Left lung (tissue), 14 donors: Measurements from ENCODE around the gene HTR3E. TPM values are rescaled to one million over a fixed set of nuclear protein-coding genes. Genes with fewer than 3 reads are reported as not detected.

Experiments used
- ATAC-seq: fragments of 200-7000 bp; cut with Tn5 transposase; one replicate; pipeline ENCODE4 v1.9.1; 2020; ENCODE audit warnings: moderate library complexity
- DNase-seq, 4 donors: peaks; one replicate each; pipeline ENCODE4 v3.0.0-alpha.2; 2013 to 2020
- H3K27ac ChIP-seq, 2 donors: fragments of 200-600 bp; sonication (generic) in 1 of 2; one replicate each; pipeline versions ENCODE4 v1.5.0 to v1.8.0; 2020 to 2021
- H3K27me3 ChIP-seq, 2 donors: fragments of 200-600 bp; sonication (generic) in 1 of 2; one replicate each; pipeline versions ENCODE4 v1.5.0 to v1.8.0; 2020 to 2021
- H3K36me3 ChIP-seq, 2 donors: fragments of 200-600 bp; sonication (generic) in 1 of 2; one replicate each; pipeline versions ENCODE4 v1.5.0 to v1.8.0; 2020 to 2021
- H3K4me1 ChIP-seq, 2 donors: fragments of 200-600 bp; one replicate each; pipeline ENCODE4 v1.8.0; 2021
- H3K4me3 ChIP-seq, 2 donors: fragments of 200-600 bp; sonication (generic) in 1 of 2; one replicate each; pipeline versions ENCODE4 v1.5.0 to v1.8.0; 2020 to 2021; ENCODE audit warnings: mild to moderate bottlenecking in 1 of 2
- H3K9me3 ChIP-seq, 2 donors: fragments of 200-600 bp; sonication (generic) in 1 of 2; one replicate each; pipeline versions ENCODE4 v1.5.0 to v1.8.0; 2020 to 2021
- CTCF ChIP-seq, 2 donors: fragments of 200-600 bp; sonication (generic) in 1 of 2; IDR thresholded peaks; one replicate each; pipeline versions ENCODE4 v1.5.0 to v1.8.0; 2021; ENCODE audit warnings: antibody characterized with exemption in 2 of 2
- intact Hi-C, 2 donors: fragments of 100-400 bp; cut with DNase I; formaldehyde crosslinking; loops; one replicate each; pipeline versions ENCODE4 v1.11.2 to v1.14.2; 2022
- long read RNA-seq, 12 donors: library from polyadenylated mRNA in 2 of 12; unstranded in 2 of 12; transcript quantifications; one replicate each; pipeline ENCODE4 v2.0.0 and lab custom pipeline, GENCODE V29; 2019 to 2026
- polyA plus RNA-seq, 6 donors: library from polyadenylated mRNA; unstranded; fragments of 120-200 nt; gene quantifications; one replicate each; pipeline ENCODE4 v1.2.1, GENCODE V29; 2013; ENCODE audit not compliant: insufficient read length in 6 of 6
- total RNA-seq, 2 donors: library from RNA; stranded (reverse); fragmentation: NEBNext Ultra II Directional; extraction: Animal tissue kit (Norgen Biotek cat#: 25700); gene quantifications; one replicate each; pipeline ENCODE4 v1.2.1, GENCODE V29; 2021
- donor health status: DM: no; HTN: yes; CAD: no.
- donor health status: DM: no; HTN: no; CAD: no.

HTR3E gene
- total RNA-seq: not detected
- not detected for polyA plus RNA-seq
- long read RNA-seq, donor 1: 0 reads
- long read RNA-seq, donor 2: 0 reads
- long read RNA-seq, donor 3: 0 reads
- long read RNA-seq, donor 4: 0 reads
- long read RNA-seq, donor 5: 0 reads
- long read RNA-seq, donor 6: 0 reads
- long read RNA-seq, donor 7: 0 reads
- long read RNA-seq, donor 8: 0 reads
- long read RNA-seq, donor 9: 0 reads
- long read RNA-seq, donor 10: 0 reads
- long read RNA-seq, donor 11: 0 reads
- long read RNA-seq, donor 12: 0 reads

GRCh38 chr3:184096811-184097383 is at the start of gene HTR3E:
TSS of gene HTR3E (plus strand) at chr3:184097064. CDS start at chr3:184097530, 466 bp downstream.
- H3K4me3 ChIP-seq: no peak within 1 kb of the TSS
- H3K27ac ChIP-seq: no peak within 1 kb of the TSS
- H3K27me3 ChIP-seq: no peaks in the 10 kb centered on the region
- H3K36me3 ChIP-seq: no peaks in the 10 kb centered on the region
- ATAC-seq: no peak
- no peaks in the 10 kb centered on the region for H3K4me1 ChIP-seq
- TF ChIP-seq CTCF (IDR thresholded peaks at IDR 0.05): no peak
- intact Hi-C loops: no loop called here
- H3K9me3 ChIP-seq: peaks cover 0 to 17% of the 10 kb centered on the region in 2 donors
- DNase-seq: no peak

- Histone ChIP-seq H3K27me3 (no peaks in the 10 kb centered on the region), H3K4me1 (no peaks in the 10 kb centered on the region), H3K27ac (no peak overlapping the region), H3K9me3 (no peaks in the 10 kb centered on the region), H3K4me3 (no peak overlapping the region), H3K36me3 (no peaks in the 10 kb centered on the region)
- ATAC-seq (no peak), DNase-seq (no peak)
- no peak for TF ChIP-seq CTCF (IDR thresholded peaks at IDR 0.05)
- intact Hi-C loops: no loop called here
Observed at GRCh38 chr3:184050217-184050847, 46.5 kb upstream of the HTR3E start.

GRCh38 chr3:184052767-184053166 is 44.1 kb upstream of the HTR3E start, which contains the start of gene HTR3C:
TSS of gene HTR3C (plus strand) at chr3:184053047. CDS start at chr3:184053081, 34 bp downstream.
- H3K27me3 ChIP-seq: no peaks in the 10 kb centered on the region
- no peaks in the 10 kb centered on the region for H3K9me3 ChIP-seq
- intact Hi-C loops: no loop called here
- H3K27ac ChIP-seq: no peak within 1 kb of the TSS
- no peaks in the 10 kb centered on the region for H3K36me3 ChIP-seq
- no peaks in the 10 kb centered on the region for H3K4me1 ChIP-seq
- TF ChIP-seq CTCF (IDR thresholded peaks at IDR 0.05): no peak
- DNase-seq (no peak), ATAC-seq (no peak)
- H3K4me3 ChIP-seq: no peak within 1 kb of the TSS

- no peaks in the 10 kb centered on the region for H3K9me3 ChIP-seq
- intact Hi-C loops: no loop called here
- H3K27me3 ChIP-seq: no peaks in the 10 kb centered on the region
- DNase-seq (no peak), ATAC-seq (no peak)
- H3K27ac ChIP-seq: no peak overlapping the region
- H3K4me3 ChIP-seq: no peak overlapping the region
- no peaks in the 10 kb centered on the region for H3K4me1 ChIP-seq
- no peaks in the 10 kb centered on the region for H3K36me3 ChIP-seq
- TF ChIP-seq CTCF (IDR thresholded peaks at IDR 0.05): no peak
Observed at GRCh38 chr3:184058029-184058428, 38.8 kb upstream of the HTR3E start.

- TF ChIP-seq CTCF (IDR thresholded peaks at IDR 0.05): no peak
- no peaks in the 10 kb centered on the region for H3K4me1 ChIP-seq
- intact Hi-C loops: no loop called here
- DNase-seq (no peak), ATAC-seq (no peak)
- no peak overlapping the region for H3K4me3 ChIP-seq
- no peaks in the 10 kb centered on the region for H3K36me3 ChIP-seq
- H3K9me3 ChIP-seq: no peaks in the 10 kb centered on the region
- no peak overlapping the region for H3K27ac ChIP-seq
- no peaks in the 10 kb centered on the region for H3K27me3 ChIP-seq
Observed at GRCh38 chr3:184059424-184059823, 37.4 kb upstream of the HTR3E start.
